Measurements from ENCODE around the gene NINJ2. TPM values are rescaled to one million over a fixed set of nuclear protein-coding genes. Genes with fewer than 3 reads are reported as not detected.

The NINJ2 gene
- total and polyA plus RNA-seq, 10 donors, result 6.6 to 18.8 (median 10.2) TPM

Small RNAs within 50 kb of the gene (small RNA-seq; reads per million reads assigned to genes)
- gene RNU7-103P, result 0 reads per million in 4 donors

Other genes with a start within 250 kb of the NINJ2 start
- 1 to 10 TPM in 5 of 7 donors, under 1 TPM in 2; 0.28 to 2.0 (median 1.4) TPM for gene B4GALNT3, start 203.5 kb downstream of the NINJ2 start, total RNA-seq
- gene B4GALNT3, start 203.5 kb downstream of the NINJ2 start, polyA plus RNA-seq, result 1 to 10 TPM in 2 of 3 donors, under 1 TPM in 1; 0.76 to 1.8 (median 1.6) TPM
- 100 to 1,000 TPM; 188 to 261 (median 219) TPM for gene WNK1, start 89.1 kb upstream of the NINJ2 start, total RNA-seq
- 10 to 100 TPM in 2 of 3 donors, 1 to 10 TPM in 1; 8.8 to 18.9 (median 10.6) TPM for gene WNK1, start 89.1 kb upstream of the NINJ2 start, polyA plus RNA-seq